HG02973 (cell line): ENCODE results near the gene KRT72.

Experiments
- ATAC-seq: cut with Tn5 transposase; IDR thresholded peaks from one replicate; pipeline ENCODE4 v1.9.1; 2021; ENCODE audit warnings: moderate library complexity; ENCODE audit not compliant: unreplicated experiment

The KRT72 gene

DNA sequence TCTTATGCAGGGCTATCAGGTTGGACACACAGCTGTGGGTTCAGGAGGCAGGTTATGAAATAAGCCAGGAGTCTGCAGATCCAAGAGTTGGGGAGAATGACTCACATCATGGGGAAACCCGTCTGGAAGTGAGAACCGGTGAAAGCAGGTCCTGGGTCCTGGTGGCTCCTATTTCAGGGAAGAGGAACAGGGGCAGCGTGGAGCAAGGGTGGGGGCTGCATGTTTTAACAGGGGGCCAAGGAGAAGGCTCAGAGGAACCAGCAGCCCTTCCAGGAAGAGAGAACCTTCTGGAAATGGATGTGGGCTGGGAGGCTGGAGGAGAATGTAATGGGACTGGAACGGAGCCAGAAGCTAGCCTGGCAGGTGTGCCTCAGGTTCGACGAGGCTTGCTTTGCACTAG, 19.8 kb downstream of the KRT72 start:
- ATAC-seq: no peak

DNA sequence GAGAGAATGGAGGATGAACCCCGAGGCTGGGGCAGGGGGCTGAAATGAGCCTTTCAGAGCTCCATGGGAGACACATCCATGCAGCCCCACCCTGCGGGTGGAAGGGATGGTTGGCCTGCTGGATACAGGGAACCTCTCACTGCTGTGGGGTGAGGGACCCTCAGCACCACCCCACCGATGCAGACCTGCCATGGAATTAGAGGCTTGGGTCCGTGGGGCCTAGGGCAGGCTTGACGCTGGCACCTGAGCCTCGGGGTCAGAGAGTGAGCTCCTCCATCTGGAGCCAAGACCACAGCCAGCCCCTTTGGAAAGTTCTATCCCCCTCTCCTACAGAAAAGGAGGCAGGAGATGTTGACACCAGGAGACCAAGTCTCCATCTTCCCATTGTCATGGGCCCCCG, 20.2 kb downstream of the KRT72 start:
- ATAC-seq: no peak

DNA sequence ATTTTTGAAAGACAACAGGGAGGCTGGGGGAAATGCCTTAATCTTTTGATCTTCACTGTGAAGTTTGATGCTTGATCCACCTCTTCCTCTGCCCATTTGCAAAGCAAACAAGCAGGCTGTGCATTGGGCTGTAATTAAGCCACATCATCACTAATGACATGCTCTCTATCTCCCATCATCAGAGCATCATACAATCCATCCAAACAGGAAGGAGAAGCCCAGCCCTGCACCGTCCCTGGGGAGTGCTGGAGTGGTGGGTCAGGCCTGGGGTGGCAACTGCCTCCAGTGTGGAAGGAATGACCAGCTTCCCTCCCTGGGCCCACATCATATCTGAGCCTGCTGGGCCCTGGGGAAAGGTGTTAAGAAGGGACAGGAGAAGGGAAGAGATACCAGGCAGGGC, 20.8 kb downstream of the KRT72 start:
- no peak for ATAC-seq

DNA sequence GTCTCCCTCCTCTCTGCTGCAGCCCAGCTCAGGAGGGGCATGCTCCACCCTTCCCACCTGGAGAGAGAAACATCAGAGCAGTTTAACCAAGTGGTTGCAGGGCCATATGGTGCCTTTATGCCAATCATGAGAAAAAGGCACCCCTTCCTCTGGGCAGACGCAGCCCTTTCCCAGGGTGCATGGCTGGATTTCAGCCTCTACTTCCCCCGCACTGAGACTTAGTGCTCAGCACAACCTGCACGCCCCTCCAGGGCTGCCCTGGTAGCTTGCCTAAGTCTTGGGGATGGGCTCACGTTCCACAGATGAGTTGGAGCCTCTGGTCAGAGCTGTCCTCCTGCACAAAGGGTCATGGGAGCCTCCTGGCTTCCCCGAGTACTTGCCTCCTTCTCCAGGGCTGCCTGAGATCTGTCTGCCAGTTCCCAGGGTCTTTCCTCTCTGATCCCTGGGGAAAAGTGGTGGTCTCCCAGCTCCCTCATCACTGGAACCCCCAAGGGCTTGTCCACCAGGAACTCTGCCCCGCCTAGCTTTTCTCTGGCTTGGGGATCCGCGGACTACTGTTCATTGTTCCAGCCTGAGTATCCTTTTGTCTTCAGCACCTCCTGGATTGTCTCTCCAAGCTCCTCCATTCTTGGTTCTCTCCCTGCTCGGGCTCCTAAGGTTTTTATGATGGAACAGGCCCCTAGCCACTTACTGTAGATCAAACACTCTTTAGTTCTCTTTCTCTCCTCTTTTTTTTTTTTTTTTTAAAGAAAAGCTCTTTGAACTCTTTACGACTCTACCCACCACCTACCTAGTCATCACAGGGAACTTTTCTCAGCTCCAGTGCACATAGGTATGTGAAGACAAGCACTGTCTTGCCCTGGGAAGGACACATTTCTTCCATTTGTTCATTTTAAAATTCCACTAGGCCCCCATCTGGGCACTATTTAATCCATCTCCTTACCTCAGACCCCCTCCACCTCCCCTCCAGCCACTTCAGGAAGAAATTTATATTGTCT, 21.5 kb downstream of the KRT72 start:
- ATAC-seq: no peak

DNA sequence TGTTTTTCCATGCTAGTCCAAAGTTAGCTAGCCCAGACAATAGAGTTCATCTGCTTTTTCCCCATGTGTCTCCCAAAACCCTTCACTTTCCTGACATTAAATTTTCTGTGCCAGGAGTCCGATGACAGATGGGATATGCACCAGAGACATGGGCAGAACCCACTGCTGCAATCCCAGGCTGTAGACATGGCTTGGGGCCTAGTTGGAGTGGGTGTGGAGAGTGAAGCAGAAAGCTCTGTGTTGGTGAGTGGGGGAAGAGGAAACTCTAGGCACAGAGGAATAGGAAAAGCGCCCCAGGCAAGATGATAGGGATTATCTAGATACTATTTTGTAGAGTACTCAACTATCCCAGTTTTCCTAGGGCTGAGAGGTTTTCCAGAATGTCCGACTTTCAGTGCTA, 22.8 kb downstream of the KRT72 start:
- ATAC-seq: no peak

DNA sequence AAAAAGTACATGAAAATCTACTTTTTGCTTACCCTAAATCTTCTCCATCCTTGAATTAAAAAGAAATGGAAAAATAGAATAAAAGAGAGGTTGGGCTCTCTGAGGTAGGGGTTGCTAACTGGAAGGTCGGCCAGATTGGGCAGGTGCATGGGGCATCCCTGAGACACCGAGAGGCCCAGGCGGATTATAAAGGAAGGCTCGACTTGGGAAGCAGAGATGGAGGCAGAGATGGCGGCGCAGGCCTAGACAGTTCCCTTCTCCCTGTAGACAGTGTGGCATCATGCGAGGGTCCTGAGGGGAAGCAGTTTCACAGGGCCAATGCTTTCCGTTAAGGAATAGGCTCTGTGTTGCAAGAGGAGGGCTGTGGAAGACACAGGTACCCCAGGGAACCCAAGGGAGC, 23.9 kb downstream of the KRT72 start:
- no peak for ATAC-seq

DNA sequence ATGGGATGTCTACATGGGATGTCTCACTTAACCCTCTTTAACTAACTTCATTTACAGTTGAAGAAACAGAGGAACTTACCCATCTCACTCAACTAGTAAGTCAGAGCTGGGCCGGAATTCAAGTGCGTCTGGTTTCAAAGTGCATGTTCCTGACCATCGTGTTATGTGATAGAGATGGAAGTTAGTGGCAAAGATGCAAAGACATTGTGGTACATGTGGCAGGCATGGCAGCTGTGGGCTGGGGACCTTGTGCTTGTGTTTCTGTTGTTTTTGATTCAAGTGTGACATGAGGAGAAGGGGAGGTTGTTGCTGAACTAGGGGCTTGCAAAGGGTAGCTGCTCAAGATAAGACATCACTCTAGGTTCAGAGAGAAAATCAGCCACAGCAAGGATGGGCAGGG, 25.3 kb downstream of the KRT72 start:
- ATAC-seq: no peak

DNA sequence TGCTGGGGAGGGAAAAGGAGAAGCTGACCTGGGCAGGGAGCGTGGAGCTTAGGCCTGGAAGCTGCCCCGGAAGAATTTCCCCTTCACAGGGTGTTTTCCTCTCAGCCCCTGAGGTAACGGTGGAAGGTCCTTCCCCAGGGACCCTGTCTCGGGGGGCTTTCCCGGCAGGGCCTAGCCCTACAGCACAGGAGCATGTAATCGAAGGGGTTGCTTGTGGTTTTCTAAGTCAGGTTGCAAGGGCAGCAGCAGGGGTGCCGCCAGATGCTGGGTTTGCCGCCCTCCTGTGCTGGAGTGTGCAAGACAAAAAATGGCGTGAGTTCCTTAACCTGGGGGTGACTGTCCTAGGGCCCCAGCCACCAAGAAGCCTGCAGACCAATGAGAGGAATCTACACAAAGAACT, 26.0 kb downstream of the KRT72 start:
- ATAC-seq: no peak

DNA sequence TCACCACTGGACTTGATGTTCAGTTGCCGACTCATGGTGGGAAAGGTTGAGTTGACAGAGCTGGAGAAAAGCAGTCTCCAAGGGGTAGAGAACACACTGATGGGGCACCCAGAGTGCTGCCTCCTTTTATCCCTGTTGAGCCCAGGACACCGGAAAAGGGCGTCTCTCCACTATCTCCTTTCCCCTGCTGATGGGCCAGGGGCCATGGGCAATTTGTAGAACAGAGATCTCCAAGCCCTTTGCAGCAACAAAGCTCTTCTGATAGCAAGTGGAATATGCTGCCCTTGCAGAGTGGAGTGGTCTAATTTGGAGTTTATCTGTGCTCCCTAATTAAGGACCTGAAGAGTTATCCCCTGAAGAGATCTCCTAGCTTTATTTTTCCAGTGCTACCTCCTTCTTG, 27.5 kb downstream of the KRT72 start, which contains the start of gene KRT74:
KRT74 (minus strand) TSS at position 101 of the 400 bp plus-strand sequence; CDS start at position 35, 66 bp downstream.
- no peak for ATAC-seq

DNA sequence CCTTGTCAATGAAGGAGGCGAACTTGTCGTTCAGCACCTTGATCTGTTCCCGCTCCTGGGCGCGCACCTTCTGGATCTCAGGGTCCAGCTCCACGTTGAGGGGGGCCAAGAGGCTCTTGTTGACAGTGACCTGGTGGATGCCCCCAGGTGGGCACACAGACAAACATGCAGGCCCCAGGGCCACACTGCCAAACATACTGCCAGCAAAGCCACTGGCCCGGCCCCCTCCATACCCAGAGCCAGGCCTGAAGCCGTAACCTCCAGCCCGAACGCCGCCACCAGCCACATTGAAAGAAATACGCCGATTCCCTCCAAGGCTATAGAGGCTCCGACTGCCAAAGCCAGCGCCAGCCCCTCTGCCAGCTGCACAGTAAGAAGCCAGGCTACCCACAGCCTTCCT, 28.0 kb downstream of the KRT72 start:
- ATAC-seq: no peak

DNA sequence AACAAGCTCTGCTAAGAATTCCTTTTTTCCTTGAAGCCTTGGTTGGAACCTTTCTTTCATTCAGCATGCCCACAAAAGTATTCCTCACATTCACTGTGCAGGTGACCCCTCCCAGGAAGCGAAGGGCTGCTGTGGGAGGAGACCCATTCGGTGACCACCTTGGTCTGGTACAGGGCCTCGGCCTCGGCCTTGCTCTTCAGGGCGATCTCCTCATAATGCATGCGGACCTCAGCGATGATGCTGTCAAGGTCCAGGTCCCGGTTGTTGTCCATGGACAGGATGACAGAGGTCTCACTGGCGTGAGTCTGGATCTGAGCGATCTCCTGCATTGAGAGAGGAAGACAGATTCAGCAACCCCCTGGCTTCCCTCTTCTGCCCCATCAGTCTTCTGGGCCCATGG, 30.8 kb downstream of the KRT72 start:
- no peak for ATAC-seq

DNA sequence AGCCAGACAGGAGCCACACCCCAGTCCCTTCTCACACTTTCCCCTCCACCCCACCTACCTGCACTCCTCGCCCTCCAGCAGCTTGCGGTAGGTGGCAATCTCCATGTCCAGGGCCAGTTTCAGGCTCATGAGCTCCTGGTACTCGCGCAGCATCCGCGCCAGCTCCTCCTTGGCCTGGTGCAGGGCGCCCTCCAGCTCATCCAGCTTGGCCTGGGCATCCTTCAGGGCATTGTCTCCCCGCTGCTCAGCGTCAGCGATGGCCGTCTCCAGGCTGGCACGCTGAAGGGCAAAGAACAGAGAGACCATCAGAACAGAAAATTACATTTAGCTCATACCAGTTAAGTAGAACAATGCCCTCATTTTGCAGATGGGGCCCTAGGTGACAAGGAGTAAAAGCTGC, 33.2 kb downstream of the KRT72 start:
- ATAC-seq: no peak

DNA sequence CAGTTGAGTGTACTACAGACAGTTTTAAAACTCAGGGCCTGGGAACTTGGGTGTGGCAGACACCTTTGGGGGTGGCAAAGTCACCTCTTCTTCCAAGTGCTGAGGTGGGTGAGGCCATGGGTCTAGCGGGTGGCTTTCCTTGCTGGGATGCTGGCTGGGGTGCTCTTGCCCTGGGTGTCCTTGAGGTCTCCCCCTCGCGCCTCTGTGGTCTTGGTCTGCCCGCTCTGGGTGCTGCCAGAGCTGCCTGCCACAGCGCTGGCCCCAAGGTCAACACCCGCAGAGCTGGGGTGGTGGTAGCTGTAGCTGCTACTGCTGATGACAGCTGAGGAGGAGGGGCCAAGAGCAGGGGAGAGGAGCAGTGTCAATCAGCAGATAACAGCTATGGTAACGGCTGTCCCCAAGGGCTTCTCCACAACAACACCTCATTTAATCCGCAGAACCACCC, 34.4 kb downstream of the KRT72 start:
- ATAC-seq: no peak

DNA sequence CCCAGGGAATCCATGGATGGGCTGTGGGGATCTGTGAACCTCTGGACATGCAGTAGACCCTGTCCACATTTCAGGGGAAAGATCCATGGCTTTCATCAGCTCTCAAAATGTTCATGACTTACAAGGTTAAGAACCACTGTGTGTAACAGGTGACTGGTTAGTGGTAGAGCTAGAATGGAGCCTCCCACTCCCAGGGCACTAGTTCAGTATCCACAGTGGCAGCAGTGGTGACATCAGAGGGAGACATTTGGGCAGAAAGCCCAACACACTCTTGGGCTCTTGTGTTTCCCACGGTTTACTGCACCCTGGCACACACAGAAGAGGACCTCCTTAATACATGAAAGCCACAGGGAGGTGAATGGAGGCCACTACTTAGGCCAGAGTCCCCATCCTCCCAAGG, 36.7 kb downstream of the KRT72 start:
- ATAC-seq: no peak

DNA sequence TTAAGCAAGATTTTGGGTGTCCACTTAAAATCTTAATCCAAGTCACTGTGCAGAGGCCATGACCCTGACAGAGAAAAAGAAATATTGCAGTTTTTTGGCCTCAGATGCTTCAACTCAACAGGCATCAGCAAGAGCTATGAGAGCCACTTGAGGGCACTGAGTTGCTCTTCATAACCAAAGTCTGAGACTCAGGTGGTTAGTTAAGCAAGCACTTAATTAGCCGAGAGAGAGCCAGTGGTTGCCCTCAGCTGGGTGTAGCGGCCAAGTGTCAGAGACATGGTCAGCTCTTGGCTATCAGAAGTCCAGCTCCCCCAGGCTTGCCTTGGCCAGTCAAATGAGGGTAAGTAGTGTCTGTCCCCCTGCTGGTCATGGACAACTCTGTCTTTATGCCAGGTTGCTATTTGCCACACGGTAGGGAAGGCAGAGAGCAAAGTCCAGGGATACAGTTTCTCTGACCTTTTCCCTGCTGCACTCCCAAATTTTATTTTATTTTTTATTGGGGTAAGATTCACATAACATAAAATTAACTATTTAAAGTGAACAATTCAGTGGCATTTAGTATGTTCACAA, 39.3 kb downstream of the KRT72 start:
- no peak for ATAC-seq

DNA sequence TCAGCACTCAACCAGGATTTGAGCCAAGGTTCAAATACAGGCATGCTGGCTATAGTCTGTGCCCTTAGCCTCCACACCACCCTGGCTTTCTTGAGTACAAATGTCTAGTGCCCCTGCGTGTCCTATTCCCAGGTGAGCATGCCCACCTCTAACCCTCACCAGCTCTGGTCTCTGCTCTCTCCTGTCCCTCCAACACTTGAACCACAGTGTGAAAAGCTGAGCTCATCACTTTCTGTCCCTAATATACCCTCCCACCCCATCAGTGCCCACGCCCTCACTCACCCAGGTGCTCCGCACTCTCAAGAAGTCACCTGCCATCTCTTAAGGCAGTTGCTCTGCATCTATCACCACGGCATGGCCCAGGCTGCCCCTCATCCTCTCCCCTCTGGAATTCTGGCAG, 41.3 kb downstream of the KRT72 start:
- ATAC-seq: no peak

DNA sequence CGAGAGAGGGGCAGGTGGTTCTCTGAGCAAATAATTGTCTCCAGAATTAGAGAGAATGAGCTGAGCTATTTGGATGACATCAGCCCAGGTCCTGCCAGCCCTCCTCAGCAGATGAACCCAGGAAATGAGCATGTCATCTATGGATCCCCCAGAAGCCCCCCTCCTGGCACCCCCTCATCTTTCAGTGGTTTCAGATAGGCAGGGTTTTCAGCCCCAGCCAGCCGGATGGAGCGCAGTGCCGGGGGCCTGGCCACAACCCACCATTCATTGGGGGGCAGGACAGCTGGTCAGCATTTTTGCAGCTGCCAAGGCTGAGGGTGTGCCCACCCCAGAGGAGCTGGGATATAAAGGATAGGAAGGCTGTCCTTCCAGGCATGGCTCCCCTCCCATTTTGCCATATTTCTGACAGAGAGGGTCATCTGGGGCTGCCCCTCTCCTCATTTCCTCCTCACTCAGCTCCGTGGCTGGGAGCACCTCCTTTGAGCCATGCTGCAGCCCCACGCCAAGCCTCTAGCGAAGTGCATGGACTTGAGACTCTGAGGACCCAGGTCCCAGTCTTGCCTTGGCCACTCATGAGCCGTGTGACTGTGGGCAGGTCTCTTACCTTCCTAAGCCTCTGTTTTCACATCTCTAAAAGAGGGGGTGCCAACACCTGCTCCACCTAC, 42.4 kb downstream of the KRT72 start:
- no peak for ATAC-seq

DNA sequence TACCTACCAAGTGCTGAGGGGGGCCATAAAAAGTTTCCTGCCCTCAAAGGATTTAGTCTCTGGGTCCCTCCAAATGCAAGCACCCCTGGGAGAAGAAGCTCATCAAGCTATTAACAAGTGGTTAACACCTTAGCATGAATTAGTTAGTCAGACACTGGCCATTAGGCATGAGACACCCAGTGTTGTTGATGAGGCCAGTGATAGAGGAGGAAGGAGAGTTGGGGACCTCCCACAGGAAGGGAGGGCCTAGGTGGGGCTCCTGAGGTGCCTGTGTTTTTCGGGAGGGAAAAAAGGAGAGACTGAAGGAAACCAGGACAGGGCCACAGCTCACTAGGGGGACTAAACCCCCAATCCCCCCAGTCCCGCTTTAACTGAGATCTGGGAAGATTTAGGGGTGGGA, 43.8 kb downstream of the KRT72 start:
- ATAC-seq: no peak

DNA sequence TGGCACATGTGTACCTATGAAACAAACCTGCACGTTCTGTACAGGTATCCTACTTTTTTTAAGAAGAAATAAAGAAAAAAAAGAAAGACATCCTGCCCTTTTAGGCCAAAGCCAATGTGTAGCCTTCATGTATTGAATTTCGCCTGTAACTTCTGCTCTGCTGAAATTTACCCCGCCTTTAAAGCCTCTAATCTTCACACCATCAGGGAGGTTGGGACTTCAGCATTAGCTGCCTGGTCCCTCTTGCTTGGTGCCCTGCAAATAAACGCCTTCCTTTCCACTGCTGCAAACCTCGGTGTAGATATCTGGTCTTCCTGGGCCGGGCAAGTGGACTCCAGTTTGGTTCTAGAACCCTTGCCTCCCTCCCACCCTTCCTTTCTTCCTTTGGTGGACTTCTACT, 45.7 kb downstream of the KRT72 start:
- no peak for ATAC-seq

DNA sequence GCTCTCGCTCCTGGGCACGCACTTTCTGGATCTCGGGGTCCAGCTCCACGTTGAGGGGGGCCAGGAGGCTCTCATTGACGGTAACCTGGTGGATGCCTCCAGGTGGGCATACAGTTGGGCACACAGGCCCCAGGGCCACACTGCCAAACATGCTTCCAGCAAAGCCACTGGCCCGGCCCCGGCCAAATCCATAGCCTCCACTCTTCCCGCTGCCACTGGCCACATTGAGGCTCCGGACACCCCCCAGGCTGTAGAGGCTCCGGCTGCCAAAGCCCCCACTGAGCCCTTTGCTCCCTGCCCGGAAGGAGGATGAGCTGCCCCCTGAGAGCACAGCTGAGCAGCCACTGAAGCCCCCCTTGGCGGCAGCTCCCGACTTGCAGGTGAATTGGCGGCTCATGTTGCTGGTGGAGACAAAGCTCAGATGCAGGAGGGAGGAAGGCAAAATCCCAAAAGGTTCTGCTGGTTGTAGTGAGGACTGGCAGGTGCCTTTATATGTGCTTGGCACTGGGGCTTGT, 48.5 kb downstream of the KRT72 start, which contains the start of gene KRT71:
KRT71 (minus strand) TSS at position 465 of the 515 bp plus-strand sequence; CDS start at position 397, 68 bp downstream.
- no peak for ATAC-seq

DNA sequence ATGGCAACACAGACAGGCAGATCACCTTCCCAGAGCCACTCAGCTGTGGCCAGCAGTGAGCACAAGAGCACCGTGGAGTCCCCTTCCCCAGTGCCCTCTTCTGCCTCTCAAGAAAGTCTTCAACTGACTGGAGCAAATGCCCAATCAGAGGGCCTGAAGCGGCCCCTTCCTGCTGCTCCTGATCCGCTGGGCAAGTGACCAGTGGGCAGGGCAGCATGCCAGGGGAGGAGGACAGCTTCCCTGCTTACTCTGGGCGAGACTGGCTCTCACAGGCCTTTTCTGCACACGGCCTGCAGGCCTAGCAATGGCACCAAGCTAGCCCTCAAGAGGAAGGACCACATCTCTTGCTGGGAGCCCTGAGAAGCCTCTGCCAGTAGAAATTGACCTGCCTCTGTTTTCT, 49.2 kb downstream of the KRT72 start:
- ATAC-seq: no peak
